ENCODE measurements around the gene KRT14. TPM values are rescaled to one million over a fixed set of nuclear protein-coding genes. Genes with fewer than 3 reads are reported as not detected.
"Not testable (repeated sequence)": the region's sequence is repeated elsewhere in the genome, so short reads cannot be mapped to it uniquely, and the experiment has no call there.

The KRT14 gene
- total RNA-seq, 1 experiment from 2014 or later: 6.1 TPM

DNA sequence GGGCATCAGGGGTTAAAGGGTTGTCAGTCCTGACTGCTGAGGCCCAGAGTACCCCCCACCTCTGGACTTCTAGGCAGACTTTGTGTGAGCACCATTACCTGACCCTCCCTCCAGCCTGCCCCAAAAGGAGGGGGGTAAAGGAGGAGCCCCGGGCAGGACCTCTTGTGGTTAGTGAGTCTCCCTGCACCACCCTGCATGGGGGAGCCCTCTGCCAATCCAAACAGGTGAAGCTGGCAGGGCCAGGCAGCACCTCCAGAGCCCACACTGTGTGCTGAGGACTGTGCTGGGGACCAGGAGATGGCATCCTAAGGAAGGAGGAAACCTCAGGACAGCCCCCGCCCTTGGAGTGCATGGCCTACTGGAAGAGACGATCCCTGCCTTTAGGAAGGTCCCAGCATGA, 2.6 kb upstream of the KRT14 start:
- no peak for DNase-seq
- no peak overlapping the region for H3K4me3 ChIP-seq
- H3K9me3 ChIP-seq: no peaks in the 10 kb centered on the region
- H3K36me3 ChIP-seq: no peaks in the 10 kb centered on the region
- H3K27me3 ChIP-seq: no peaks in the 10 kb centered on the region

DNA sequence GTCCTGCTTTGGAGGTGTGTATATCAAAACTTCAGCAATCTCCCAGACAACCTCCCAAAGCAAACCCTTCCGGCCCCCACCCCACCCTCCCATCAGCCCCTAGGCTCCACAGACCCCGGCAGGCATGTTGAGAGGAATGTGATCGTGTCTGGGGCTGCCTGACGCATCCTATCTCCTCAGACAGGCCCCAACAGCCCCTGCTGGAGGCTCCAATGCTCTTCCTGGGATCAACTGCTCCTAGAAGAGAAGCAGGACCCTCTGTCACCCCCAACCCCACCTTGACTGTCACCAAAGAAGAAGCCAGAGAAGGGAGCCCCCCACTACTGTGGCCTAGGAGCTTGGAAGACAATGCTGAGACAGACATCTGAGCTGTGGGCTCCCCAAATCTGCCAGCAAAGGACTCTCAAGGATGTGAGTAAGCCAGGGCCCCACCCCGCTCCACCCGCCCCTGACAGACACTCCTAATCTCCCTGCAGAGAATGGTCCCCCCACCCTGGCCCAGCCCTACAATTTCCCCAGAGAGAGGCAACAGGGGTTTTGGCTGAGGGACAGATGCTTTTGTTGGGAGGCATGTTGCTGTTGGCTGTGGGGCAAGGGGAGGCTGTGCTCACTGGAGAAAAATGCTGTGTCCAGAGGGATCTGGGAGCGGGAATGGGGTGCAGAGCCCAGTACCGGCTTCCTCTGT, 1.6 kb upstream of the KRT14 start:
- peak; percentile 84 for DNase-seq
- H3K27me3 ChIP-seq: no peaks in the 10 kb centered on the region
- no peaks in the 10 kb centered on the region for H3K9me3 ChIP-seq

DNA sequence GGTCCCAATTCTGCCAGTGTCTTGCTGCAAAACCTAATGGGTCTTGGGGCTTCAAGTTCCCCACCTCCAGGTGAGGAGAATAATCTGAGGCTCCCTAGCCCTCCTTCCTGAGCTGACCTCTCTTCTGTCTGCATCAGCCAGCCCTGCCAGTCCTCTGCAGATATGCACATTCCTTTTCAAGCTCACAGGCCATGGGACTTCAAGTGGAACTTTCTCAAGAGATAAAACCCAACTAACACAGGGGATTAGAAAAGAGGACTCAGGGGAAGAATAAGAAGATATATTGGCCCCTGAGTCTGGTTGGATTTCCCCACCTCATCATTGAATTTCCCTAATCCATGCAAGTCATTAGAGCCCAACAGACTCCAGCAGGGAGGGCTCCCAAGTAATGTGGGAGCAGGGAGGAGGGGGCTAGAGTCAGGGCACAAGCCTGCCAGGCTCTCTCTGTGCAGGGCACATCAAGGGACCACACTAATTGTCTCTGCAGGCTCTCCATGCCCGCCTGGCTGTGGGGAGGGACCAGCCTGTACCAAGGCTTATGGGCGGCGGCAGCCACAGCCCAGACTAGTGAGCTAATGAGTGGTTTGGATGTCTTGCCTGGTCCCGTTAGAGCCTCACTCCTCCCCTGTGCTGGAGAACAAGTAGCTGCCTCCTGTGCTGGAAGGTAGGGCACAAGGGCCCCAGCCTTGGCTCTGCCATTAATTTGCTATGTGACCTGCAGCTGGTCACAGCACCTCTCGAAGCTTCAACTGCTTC, 1.2 kb downstream of the KRT14 start:
- H3K27me3 ChIP-seq: no peaks in the 10 kb centered on the region
- no peaks in the 10 kb centered on the region for H3K9me3 ChIP-seq
- H3K36me3 ChIP-seq: no peaks in the 10 kb centered on the region
- DNase-seq: no peak
- no peak overlapping the region for H3K4me3 ChIP-seq

More for the DNA sequence above, 1.6 kb upstream of the KRT14 start:
- no peak overlapping the region for H3K4me3 ChIP-seq
- no peaks in the 10 kb centered on the region for H3K36me3 ChIP-seq

DNA sequence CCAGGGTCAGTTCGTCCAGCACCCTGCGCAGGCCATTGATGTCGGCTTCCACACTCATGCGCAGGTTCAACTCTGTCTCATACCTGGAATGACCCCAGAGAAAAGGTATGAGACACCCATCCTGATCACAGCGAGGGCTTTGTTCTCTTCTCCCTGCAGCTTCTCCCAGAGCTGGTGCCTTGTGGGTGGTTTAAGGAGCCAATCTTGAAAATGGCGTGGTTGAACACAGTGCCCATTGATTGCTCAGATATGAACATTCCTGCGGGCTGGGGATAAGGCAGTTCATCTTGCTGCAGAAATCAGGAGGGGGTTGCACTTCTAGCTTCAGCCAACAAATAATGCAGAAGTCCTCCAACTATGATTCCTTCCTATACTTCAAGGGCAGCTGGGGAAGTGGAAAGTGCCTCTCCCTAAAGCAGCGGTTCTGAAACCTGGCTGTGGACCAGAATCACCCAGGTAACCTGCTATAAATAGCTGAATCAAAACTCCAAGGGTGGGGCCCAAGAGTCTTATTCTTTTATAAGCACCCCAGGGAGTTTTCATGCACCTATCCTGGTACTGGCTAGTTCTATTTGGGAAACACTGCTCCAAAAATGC, 2.3 kb downstream of the KRT14 start:
- DNase-seq, H3K36me3 ChIP-seq: not testable (repeated sequence)

DNA sequence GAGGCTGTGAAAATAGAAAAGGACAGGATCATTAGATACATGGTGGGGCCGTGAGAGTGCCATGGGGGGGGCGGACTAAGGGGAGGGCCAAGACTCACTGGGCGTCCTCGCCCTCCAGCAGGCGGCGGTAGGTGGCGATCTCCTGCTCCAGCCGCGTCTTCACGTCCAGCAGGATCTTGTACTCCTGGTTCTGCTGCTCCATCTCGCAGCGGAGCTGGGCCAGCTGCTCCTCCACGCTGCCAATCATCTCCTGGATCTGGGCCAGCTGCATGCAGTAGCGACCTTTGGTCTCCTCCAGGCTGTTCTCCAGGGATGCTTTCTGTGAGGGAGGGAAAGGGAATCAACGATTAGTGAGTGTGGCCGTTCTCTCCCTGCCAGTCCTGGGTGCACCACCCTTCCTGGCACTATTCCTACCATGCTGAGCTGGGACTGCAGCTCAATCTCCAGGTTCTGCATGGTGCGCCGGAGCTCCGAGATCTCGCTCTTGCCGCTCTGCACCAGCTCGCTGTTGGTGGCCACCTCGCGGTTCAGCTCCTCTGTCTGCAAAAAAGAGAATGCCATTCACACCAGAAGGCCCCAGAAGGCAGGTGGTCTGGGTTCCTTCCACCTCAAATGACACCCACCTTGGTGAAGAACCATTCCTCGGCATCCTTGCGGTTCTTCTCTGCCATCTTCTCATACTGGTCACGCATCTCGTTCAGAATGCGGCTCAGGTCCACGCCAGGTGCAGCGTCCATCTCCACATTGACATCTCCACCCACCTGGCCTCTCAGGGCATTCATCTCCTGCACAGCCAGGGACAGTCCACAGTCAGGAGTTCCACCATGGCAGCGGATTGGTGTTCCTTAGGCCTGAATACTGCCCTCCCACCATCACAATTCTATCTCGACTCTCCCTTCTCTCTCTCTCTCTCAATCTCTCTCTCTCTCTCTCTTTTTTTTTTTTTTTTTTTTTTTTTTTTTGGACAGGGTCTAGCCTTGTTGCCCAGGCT, 3.3 kb downstream of the KRT14 start:
- H3K9me3 ChIP-seq: no peaks in the 10 kb centered on the region
- H3K36me3 ChIP-seq: no peaks in the 10 kb centered on the region
- DNase-seq: no peak
- no peak overlapping the region for H3K4me3 ChIP-seq
- H3K27me3 ChIP-seq: no peaks in the 10 kb centered on the region

More for the DNA sequence above, 2.3 kb downstream of the KRT14 start:
- H3K4me3 ChIP-seq, H3K27me3 ChIP-seq, H3K9me3 ChIP-seq: not testable (repeated sequence)

DNA sequence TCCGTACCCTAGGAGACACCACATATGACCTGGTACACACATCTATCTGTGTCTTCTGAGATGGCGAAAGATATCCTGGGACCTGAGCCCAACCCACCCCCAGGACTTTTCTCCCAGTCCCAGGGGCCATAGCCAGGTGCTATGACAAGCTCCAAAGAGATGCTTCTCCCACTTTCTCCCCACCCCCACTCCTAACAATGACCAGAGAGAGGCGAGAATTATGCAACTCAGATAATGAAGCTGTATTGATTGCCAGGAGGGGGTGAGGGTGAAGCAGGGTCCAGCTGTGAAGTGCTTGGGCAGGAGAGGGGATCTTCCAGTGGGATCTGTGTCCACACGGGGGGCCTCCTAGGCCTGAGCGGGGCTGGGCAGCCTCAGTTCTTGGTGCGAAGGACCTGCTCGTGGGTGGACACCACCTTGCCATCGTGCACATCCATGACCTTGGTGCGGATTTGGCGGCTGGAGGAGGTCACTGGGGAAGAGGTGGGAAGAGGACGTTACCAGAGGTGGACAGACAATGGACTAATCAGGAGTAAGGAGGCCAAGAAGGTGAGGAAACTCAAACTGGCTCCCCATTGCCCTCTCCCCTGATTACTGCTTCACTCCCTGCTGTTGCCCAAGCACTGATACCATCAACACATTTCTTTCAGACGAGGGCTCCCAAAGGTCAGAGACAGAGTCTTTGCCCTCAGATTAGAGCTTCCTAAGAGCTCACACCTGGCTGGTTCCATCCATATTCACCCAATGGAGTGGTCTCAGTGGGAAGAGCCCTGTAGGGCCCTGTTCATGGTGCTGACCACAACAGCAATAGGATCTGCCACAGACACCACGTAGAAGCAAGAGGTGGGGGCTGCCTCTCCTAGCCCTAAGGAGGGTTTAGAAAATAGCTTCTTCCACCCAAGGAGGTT, 4.4 kb downstream of the KRT14 start:
- H3K4me3 ChIP-seq, H3K27me3 ChIP-seq, DNase-seq, H3K9me3 ChIP-seq, H3K36me3 ChIP-seq: not testable (repeated sequence)

DNA sequence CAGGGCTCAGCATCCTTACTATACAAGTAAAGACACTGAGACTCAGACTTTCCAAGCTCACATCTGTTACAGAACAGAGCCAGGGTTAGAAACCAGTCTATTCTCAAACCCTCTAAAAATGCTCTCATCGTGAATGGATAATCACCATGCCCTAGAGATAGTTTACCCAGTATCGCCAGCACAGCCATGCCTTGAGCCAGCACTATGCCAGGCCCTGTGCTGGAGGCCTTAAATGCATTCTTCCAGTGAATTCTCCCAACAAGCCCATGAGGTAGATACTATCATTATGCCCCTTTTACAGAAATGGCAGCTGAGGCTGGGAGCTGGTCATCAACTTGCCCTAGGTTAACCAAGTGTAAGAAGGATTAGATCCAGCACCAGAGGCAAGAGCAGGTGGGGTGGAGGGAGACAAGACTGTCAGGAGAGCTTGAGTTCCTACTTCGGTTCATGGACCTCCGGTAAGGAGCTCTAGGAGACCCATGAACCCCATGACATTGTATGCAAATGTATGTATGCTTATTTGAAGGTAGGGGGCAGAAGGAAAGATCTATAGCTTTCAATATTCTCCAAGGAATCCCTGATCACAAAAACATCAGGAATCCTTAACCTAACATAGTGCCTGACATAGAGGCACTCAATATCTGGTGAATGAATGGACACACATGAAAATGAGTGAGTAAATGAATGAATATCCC, 5.2 kb downstream of the KRT14 start:
- no peaks in the 10 kb centered on the region for H3K9me3 ChIP-seq
- no peak for DNase-seq
- no peaks in the 10 kb centered on the region for H3K36me3 ChIP-seq
- H3K4me3 ChIP-seq: no peak overlapping the region
- no peaks in the 10 kb centered on the region for H3K27me3 ChIP-seq

DNA sequence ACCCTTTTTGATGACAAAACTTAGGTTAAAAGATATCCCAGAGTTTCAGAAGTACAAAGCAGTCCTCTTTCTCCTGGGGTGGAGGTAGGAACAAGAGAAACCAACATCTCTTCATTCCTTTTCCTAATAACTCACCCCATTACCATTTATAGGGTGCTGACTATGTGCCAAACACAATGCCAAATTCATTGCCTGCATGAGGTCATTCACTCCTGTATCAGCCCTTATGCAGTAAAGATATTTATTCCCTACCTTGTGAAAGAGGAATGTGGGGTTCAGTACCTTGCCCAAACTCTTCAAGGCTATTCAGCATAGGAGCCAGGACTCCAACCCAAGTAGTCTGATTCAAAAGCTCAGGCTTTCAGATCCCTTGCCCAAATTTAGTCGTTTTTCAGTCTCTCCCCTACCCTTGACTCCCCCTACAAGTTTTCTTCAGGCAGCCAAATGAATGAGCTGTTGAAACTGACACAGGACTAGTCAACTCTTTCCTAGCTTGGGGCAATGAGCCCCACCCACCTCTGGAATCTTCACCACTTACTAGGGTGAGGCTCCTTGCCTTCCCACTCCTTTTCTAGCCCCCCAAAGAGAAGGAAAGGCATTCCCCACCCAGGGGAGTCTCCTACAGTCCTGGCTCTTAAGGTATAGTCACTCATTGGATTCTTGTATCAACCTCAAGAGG, 5.9 kb downstream of the KRT14 start:
- no peak for DNase-seq
- no peaks in the 10 kb centered on the region for H3K27me3 ChIP-seq
- H3K9me3 ChIP-seq: no peaks in the 10 kb centered on the region
- no peak overlapping the region for H3K4me3 ChIP-seq
- no peaks in the 10 kb centered on the region for H3K36me3 ChIP-seq

DNA sequence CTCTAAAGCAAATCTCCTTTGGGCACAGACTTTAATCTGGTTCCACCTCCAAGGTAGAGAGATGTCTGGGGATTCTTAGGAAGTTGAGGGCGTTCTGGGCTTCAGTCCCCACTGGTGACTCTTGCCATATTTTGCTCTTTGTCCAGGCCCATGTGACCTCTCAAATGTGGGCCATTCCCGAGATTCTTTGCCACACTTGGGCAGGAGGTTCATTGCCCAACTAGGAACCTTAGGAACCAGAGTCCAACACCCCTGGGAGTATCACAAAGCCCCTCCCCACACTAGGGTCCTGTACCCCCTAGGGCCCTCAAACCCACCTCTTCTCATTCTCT, 6.5 kb downstream of the KRT14 start:
- no peak overlapping the region for H3K4me3 ChIP-seq
- no peaks in the 10 kb centered on the region for H3K36me3 ChIP-seq
- no peaks in the 10 kb centered on the region for H3K9me3 ChIP-seq
- no peaks in the 10 kb centered on the region for H3K27me3 ChIP-seq
- no peak for DNase-seq

DNA sequence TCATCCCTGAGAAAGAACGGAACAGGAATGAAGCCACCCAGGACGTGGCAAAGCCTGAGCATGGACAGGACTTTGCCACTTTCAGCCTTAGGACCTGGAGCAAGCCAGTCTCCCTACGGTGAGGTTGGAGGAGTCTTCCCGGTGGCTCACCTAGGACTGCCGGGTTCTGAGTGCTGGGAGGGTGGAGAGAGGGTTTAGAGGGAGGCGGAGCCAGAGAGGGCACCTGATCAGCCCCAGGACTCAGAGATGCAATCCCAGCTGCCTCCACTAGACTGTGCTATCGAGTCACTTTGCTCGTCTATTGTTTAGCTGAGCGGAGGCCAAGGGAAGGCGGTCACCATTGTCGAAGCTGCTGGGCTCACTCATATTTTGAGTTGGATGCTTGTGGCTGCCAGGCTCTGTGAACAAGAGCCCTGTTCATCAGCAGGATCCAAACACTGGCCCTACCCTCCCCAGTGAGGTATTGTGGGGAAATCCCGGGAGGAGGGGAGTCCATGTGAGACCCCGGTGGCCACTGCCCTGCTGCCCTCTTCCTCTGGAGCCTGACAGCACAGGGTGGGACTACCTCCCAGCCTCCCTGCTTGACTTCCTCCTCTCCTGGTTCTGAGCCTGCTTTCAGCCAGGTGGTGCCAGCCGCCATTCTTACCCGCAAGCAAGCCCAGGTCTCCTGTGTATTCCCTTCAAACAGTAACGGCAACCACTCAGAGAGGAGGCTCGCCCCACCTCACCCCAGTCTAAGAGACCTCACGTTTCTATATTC, 7.0 kb downstream of the KRT14 start:
- Histone ChIP-seq H3K4me3 (no peak overlapping the region), H3K36me3 (no peaks in the 10 kb centered on the region), H3K9me3 (no peaks in the 10 kb centered on the region), H3K27me3 (no peaks in the 10 kb centered on the region)
- peak; percentile 83 for DNase-seq

DNA sequence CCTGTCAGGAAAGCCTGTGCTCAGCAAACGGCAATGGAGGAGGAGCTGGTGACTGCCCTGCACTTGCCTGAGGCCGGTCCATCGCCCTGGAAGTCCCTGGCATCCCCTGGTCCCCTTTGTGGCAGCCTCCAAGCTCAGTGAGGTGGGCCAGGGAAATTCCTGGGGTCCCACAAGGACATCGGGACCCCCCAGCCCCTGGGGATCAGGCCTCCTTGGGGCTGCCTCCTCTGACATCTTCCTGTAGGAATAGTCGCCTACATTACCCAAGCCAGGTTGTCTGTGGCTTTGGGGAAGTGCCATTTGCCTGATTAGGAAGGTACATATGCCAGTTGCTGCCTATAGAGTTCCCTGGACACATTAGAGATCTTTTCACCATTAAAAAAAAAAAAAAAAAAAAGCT, 7.7 kb downstream of the KRT14 start:
- Histone ChIP-seq H3K27me3 (no peaks in the 10 kb centered on the region), H3K36me3 (no peaks in the 10 kb centered on the region), H3K4me3 (no peak overlapping the region), H3K9me3 (no peaks in the 10 kb centered on the region)
- no peak for DNase-seq

DNA sequence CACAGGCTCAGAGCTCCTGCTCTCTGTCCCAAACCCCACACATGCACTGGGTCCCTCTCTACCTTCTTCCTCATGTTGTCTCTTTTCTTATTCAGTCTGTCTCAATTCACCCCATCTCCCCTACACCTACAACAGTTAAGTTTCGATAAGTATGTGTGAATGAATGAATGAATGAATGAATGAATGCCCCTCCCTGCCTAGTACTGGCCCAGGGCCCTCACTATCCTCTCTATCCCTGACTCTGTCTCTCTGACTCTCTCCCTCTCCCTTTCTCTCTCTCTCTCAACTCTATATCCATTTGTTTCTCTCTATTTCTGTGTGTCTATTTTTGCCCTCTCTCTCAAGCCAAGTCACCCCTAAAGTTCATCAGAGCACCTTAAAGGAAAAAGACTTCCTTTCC, 8.2 kb downstream of the KRT14 start:
- Histone ChIP-seq H3K27me3 (no peaks in the 10 kb centered on the region), H3K9me3 (no peaks in the 10 kb centered on the region), H3K4me3 (no peak overlapping the region), H3K36me3 (no peaks in the 10 kb centered on the region)
- DNase-seq: no peak

DNA sequence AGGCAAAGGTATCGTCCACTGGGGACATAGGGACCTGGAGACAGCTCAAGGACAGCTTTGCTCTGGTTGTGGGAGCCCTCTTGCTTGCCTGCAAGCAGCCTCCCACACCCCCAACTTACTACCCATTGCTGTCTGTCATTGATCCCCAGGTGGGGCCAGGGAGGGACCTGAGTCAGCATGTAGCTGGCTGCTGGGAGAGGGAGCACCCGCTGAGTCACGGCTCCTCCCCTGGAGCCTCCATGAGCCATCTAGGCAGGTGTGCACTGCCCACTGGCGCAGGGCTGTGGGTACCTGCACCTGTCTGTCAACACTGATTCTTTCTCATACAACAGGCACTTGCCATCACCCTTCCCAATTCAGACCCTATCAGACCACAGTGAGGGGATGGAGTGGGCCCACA, 10.0 kb downstream of the KRT14 start:
- DNase-seq, H3K27me3 ChIP-seq, H3K9me3 ChIP-seq, H3K36me3 ChIP-seq, H3K4me3 ChIP-seq: not testable (repeated sequence)

DNA sequence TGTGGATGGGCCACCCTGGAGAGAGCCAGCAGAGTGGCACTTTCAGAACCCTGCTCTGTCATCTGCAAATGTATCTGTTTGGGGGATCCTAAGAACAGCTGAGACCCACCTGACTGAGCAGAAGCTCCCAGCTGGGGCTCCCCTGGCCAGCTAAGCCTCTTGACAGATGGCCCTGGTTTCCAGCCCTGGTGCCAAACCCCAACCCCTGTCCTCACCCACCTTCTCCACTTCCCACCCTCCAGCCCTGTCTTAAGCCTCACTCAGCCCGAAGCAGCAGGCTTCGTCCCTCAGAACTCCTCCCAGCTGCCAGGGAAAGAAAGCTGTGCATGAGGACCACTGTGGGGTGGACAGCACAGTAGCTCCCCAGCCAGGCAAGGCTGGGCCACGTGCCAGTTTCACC, 11.4 kb downstream of the KRT14 start:
- no peaks in the 10 kb centered on the region for H3K27me3 ChIP-seq
- no peak for DNase-seq
- no peak overlapping the region for H3K4me3 ChIP-seq
- no peaks in the 10 kb centered on the region for H3K36me3 ChIP-seq
- H3K9me3 ChIP-seq: no peaks in the 10 kb centered on the region
